GOT3 (cell line): ENCODE results near the gene CDIP1.

Experiments
- DNase-seq: peaks from one replicate; lab custom pipeline; 2025; ENCODE audit warnings: mixed read lengths; lab: John Stamatoyannopoulos, UW

Gene CDIP1

DNA sequence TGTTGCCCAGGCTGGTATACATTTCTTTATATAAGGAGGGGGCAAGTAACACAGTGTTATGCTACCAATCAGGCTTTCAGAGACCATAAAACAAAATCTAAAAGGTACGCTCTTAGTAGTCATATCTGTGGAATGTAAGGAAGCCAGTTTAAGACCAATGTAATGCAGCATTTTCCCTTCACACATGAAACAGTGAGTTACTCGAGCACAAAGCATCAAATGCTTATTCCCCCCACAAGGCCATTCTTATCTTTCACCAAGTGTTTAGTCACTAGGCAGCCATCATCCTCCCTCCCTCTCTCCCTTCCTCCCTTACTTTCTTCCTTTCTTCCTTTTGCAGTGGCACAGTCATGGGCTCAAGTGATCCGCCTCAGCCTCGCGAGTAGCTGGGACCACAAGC, 49.5 kb downstream of the CDIP1 start:
- no peak for DNase-seq

DNA sequence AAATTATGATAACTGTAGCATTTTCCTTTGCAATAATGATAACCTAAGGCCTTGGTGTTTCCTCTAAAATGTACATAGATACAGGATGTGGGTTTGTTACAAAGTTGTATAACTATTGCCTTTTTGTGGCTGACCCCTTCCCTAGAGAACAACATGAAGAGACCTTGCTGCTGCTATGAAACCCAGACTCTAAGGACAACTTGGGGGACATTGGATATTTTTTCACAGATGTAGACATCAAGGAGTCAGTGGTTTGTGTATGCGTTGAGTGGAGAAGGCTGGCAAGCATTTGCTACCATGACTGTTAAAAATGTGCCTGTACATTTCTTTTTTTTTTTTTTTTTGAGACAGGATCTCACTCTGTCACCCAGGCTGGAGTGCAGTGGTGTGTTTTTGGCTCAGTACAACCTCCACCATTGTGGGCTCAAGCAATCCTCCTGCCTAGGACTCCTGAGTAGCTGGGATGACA, 50.0 kb downstream of the CDIP1 start:
- DNase-seq = no peak

DNA sequence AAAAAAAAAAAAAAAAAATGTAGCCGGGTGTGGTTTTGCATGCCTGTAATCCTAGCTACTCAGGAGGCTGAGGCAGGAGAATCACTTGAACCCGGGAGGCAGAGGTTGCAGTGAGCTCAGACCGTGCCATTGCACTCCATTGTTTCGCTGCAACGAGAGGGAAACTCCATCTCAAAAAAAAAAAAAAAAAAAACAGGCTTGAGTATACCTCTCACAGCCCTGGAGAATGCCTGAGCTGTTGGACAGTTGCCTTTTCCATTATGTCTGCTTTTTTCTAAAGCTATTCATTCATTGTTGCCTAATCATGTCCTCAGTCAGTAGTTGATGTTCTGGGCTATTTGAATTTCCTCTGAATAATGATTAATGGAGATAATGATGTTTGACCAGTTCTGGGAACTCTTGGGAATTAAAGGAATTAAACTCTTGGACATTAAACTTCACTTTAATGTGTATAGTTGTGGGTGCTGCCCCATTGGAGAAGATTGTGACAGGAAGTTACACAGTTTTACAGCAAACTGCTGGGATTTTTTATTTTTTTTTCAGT, 50.5 kb downstream of the CDIP1 start:
- DNase-seq = no peak

DNA sequence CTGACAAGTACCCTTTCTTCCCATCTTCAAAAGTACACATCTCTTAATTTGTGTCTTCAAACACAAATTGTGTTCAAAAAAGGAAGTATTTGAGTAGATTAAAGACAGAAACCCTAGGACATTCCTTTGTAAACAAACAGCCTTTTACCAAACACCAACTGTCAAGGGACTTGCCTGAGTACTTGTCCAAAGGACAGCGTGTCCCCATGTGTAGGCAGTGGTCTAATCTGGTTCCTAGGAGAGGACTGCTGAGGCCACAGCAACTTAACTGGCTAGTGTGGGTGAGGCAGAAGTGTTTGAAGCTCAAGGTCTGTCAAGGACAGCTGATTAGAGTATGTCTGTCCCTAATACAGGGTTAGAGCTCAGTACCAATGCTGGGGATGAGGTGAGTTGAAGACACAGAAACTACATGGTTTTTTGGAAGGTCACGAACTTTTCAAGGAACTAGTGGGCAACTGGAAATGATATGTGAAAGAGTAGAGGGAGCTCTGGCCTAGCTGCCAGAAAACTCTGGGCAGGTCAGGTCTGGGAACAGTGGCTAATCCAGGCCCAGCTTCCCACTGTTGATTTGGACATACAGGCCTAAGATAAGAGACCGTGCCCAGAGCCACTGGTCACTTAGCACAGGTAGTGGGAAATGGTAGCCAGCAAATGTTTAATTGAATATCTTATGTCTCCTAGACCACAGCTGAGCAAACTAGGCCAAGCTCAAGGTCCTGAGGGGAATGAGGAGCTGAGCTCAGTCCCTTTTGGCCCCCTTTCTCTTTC, 52.3 kb downstream of the CDIP1 start:
- no peak for DNase-seq

GRCh38 chr16:4481963-4482362, 56.6 kb downstream of the CDIP1 start:
- no peak for DNase-seq

DNA sequence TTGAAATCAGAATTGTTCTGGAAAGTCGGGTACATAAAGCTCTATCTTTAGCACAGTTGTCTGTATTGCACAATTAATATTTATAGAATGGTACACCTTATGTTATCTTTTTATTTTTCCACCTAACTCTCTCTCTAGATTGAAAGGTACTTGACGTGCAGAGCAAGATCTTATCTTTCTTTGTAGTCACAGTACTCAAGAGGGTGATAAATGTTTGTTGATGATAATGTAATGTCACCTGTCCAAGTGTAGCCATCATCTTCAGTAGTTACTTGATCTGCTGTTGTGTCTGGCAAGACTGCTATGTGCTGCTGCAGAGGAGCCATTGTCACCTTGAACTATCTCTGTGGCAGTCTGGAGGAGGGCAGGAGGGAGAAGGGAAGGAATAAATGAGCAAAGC, 57.0 kb downstream of the CDIP1 start:
- DNase-seq = no peak

DNA sequence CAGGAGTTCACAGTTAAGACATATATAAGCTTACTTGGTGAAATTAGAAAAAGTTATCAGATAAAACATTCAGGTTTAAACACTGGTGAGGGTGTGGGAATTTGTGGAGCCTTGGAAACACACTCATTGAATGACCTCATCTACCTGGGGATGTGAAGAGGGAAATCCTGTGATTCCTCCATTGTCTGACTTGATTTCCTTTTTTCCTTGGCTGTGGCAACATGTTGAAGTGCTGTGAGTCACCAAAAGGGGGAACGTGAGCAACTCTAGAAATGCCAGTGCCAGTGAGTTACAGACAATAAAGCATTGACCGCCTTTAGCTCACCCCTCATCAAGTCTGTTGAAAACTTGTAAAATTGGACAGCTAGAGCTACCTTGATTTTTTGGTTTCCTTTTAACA, 60.6 kb downstream of the CDIP1 start:
- DNase-seq = no peak

DNA sequence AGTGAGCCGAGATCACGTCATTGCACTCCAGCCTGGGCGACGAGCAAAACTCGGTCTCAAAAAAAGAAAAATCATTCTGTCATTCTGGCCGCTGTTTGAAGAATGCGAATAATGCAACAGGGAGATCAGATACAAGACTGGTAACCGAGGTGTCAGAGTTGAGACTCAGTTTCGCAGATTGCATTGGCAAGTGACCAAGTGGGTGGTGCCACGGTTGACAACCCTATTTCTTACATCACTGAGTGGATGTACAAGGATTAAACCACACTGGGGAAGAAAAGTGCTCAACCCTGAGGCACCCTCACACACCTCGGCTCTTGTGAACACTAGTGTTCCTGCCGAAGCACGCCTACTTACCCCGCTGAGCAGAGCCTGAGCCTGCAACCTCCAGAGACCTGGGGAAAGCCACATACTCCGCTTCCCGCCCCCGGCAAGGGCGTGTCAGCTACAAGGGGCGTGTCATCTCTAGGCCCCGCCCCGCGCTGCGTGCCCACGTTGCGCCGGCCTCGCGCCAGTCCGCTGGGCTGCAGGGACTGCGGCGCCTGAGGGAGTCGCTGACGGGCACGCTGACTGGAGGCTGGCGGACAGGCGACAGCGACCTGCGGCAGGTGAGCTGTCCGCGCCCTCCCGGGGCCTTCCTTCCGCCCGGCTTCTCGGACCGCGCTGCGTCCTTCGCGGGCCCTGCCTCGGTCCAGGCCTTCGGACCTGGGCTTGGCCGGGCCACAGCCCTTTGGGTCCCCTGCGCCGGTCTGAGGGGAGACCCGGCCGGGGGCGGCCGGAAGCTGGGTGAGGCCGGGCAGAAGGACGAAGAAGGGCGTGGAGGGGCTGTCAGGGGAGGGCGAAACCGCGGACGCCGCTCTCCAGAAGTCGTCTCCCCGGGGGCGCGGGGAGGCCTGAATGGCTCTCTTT, 62.4 kb downstream of the CDIP1 start, which contains the start of gene HMOX2:
Gene HMOX2, plus strand, starts transcription at position 519 of the 909 bp plus-strand sequence. CDS start 29,127 bp downstream, outside the sequence.
- peak; percentile 83 for DNase-seq

- DNase-seq = peak; percentile 43
Measured at GRCh38 chr16:4474192-4474961, 64.2 kb downstream of the CDIP1 start, which contains the start of gene NMRAL1. Gene NMRAL1 (minus strand): TSS chr16:4474625. CDS start chr16:4474132, 493 bp downstream.

DNA sequence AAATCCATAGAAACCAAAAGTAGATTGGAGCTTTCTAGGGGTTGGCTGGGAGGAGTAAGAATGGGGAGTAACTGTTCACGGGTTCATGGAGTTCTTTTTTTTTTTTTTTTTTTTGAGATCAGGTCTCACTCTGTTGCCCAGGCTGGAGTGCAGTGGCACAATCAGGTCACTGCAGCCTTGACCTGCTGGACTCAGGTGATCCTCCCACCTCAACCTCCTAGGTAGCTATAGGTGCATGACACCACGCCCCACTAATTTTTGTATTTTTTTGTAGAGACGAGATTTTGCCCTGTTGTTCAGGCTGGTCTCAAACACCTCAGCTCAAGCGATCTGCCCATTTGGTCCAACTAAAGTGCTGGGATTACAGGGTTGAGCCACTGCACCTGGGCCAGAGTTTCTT, 65.7 kb downstream of the CDIP1 start:
- DNase-seq = no peak

DNA sequence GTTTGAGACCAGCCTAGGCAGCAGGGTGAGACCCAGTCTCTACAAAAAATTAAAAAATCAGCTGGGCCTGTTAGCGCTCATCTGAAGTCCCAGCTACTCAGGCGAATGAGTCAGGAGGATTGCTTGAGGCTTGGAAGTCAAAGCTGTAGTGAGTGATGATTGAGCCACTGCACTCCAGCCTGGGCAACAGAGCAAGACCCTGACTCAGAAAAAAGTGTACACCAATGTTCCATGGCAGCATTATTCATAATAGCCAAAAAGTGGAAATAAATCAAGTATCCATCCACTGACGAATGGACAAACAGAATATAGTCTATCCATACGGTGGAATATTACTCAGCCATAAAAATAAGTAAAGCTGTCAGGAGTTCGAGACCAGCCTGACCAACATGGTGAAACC, 66.7 kb downstream of the CDIP1 start:
- no peak for DNase-seq

DNA sequence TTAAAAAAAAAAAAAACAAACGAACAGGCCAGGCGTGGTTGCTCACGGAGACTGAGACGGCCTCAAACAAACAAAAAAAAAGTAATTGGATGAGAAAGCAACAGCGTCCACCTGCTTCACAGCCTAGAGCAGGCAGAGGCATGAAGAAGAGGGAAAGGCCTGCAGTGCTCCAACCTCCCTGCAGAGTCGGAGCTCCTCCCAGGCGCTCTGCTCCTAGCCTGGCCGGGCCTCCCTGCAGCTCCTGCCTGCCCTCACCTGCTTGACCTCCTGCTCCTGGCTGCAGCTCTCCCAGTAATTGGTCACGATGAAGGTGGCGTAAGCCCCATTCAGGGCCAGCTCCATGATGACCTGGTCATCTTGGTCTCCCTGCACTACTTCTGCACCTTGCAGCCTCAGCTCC, 69.6 kb downstream of the CDIP1 start:
- DNase-seq = no peak

- no peak for DNase-seq
Measured at GRCh38 chr16:4467916-4468315, 70.7 kb downstream of the CDIP1 start.

DNA sequence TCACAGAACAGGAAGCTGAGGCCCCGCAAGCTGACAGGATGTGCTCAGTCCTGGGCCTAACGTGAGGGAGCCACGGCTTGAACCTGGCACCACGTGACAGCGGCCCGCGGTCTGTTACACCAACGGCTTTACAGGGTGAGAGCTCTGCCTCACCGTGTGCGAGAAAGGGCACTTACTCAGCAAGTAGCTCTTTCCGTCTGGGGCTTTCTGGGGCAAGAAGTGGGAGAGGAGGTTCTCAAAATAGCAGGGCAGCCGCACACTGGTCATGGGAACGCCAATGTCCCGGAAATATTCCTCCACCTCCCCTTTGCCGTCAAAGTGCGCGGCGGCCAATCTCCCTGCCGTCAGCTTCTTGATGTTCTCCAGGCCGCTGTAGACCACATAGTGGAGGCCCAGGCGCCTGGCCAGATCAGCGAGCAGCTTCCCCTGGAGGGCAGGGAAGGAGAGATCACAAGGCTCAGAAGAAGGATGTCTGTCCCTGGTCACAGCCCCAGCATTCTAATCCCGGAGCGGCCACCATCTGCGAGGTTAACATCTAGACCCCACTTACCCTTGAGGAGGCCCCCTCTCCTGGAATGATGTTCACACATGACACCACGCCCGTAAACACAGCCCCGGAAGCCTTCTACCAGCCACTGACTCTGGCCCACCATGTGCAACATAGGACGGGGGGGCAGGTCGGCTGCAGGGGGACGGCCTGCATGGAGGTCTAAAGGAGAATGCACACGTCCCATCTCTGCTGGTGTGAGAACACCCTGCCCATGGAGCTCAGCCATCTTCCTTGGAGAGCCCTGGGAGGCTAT, 72.4 kb downstream of the CDIP1 start:
- no peak for DNase-seq

DNA sequence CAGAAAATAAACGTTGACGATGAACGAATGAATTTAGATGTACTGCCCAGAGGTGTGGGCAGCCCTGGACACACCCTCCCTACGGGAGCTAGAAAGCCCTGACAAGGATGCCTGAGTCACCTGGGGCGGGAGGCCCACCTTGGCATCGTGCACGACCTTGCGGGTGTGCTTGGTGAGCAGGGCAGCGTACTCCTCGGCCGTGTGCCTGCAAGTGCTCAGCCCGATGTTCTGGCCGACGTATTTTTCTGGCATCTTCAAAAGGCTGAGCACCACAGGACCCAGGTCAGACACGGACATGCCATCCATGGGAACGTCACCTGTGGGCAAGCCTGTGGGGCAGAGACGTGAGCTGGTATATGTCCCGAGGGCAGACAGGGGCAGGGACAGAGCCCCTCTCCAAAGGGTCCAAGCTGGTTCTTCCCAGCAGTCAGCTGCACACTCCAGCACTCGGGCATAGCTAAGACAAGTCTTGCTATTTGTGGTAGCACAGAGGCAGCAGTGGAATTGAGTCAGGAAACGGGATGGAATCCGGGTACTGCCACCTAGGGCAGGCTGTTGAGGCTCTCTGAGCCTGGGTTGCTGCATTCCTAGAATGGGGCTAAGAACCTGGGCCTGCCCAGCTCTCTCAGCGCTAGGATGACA, 74.9 kb downstream of the CDIP1 start:
- DNase-seq = no peak

GRCh38 chr16:4461250-4462085, 77.1 kb downstream of the CDIP1 start:
- no peak for DNase-seq

- no peak for DNase-seq
Measured at GRCh38 chr16:4460936-4461249, 77.7 kb downstream of the CDIP1 start.
